Activated naive CD4-positive, alpha-beta T cell treated with anti-CD3 and anti-CD28 coated beads, Interleukin-2, amount 50 U/mL, for 72 hours (primary cell): ENCODE measurements around the gene BASP1. TPM values are rescaled to one million over a fixed set of nuclear protein-coding genes. Genes with fewer than 3 reads are reported as not detected.
"Not testable (repeated sequence)": the region's sequence is repeated elsewhere in the genome, so short reads cannot be mapped to it uniquely, and the experiment has no call there.

ENCODE experiments used
- ATAC-seq, 2 donors: fragments of 150-1000 bp; cut with Tn5 transposase; 2 replicates each; pipeline ENCODE4 v1.10.0; 2021; ENCODE audit warnings: mild to moderate bottlenecking in 2 of 2, moderate library complexity in 2 of 2
- DNase-seq, 2 donors: peaks; one replicate each; pipeline ENCODE4 v3.0.0; 2021 to 2022; ENCODE audit warnings: low spot score in 2 of 2
- H3K27ac Mint-ChIP-seq, 2 donors: one replicate each; pipeline ENCODE4 v1.8.0; 2022; ENCODE audit warnings: mild to moderate bottlenecking in 2 of 2, mixed read lengths in 2 of 2
- H3K36me3 Mint-ChIP-seq, 2 donors: one replicate each; pipeline ENCODE4 v1.8.0; 2022; ENCODE audit warnings: mixed read lengths in 2 of 2
- H3K9me3 Mint-ChIP-seq, 2 donors: one replicate each; pipeline ENCODE4 v1.8.0; 2022; ENCODE audit warnings: mixed read lengths in 2 of 2
- total RNA-seq, 2 donors: library from RNA; stranded (reverse); gene quantifications; one replicate each; pipeline ENCODE4 v1.2.3, GENCODE V29; 2022

Gene BASP1
- total RNA-seq, 2 donors from 2014 or later = 0.16 to 0.76 TPM

GRCh38 chr5:17287501-17288155, 70.2 kb downstream of the BASP1 start:
- ATAC-seq = no peak
- H3K27ac Mint-ChIP-seq = no peak overlapping the region
- H3K9me3 Mint-ChIP-seq = peaks cover 12 to 16% of the 10 kb centered on the region in 2 donors

GRCh38 chr5:17288570-17288969, 71.1 kb downstream of the BASP1 start:
- H3K36me3 Mint-ChIP-seq = peaks cover 7 to 15% of the 10 kb centered on the region in 2 donors
- peaks cover 12 to 16% of the 10 kb centered on the region in 2 donors for H3K9me3 Mint-ChIP-seq
- DNase-seq = no peak
- no peak overlapping the region for H3K27ac Mint-ChIP-seq
- no peak for ATAC-seq

More at GRCh38 chr5:17287501-17288155, 70.2 kb downstream of the BASP1 start:
- no peak for DNase-seq
- peaks cover 7 to 15% of the 10 kb centered on the region in 2 donors for H3K36me3 Mint-ChIP-seq

- no peak for DNase-seq
- peaks cover 12% of the 10 kb centered on the region in 2 donors for H3K9me3 Mint-ChIP-seq
- H3K27ac Mint-ChIP-seq = no peak overlapping the region
- ATAC-seq = no peak
- peaks cover 7 to 15% of the 10 kb centered on the region in 2 donors for H3K36me3 Mint-ChIP-seq
Observed at GRCh38 chr5:17289681-17290539, 72.5 kb downstream of the BASP1 start.

- ATAC-seq (no peak), DNase-seq (no peak)
- Mint-ChIP-seq H3K9me3 (peaks cover 12% of the 10 kb centered on the region in 2 donors), H3K36me3 (peaks cover 7 to 15% of the 10 kb centered on the region in 2 donors), H3K27ac (no peak overlapping the region)
Observed at GRCh38 chr5:17290540-17290974, 73.1 kb downstream of the BASP1 start.

GRCh38 chr5:17292434-17293015, 75.1 kb downstream of the BASP1 start:
- H3K9me3 Mint-ChIP-seq = peaks cover 9 to 12% of the 10 kb centered on the region in 2 donors
- no peak for DNase-seq
- ATAC-seq = no peak
- H3K36me3 Mint-ChIP-seq = peaks cover 7 to 12% of the 10 kb centered on the region in 2 donors
- no peak overlapping the region for H3K27ac Mint-ChIP-seq

- no peak overlapping the region for H3K27ac Mint-ChIP-seq
- ATAC-seq (no peak), DNase-seq (no peak)
- H3K36me3 Mint-ChIP-seq = no peaks in the 10 kb centered on the region
- H3K9me3 Mint-ChIP-seq = peaks cover 0 to 10% of the 10 kb centered on the region in 2 donors
Observed at GRCh38 chr5:17294639-17295311, 77.3 kb downstream of the BASP1 start.

- ATAC-seq (no peak), DNase-seq (no peak)
- H3K36me3 Mint-ChIP-seq = no peaks in the 10 kb centered on the region
- H3K9me3 Mint-ChIP-seq = peaks cover 0 to 7% of the 10 kb centered on the region in 2 donors
- H3K27ac Mint-ChIP-seq = no peak overlapping the region
Observed at GRCh38 chr5:17295671-17296070, 78.2 kb downstream of the BASP1 start.

GRCh38 chr5:17302106-17302505, 84.7 kb downstream of the BASP1 start:
- ATAC-seq = no peak
- Mint-ChIP-seq H3K9me3 (peaks cover 0 to 7% of the 10 kb centered on the region in 2 donors), H3K27ac (no peak overlapping the region), H3K36me3 (no peaks in the 10 kb centered on the region)
- DNase-seq = no peak

GRCh38 chr5:17302604-17303003, 85.2 kb downstream of the BASP1 start:
- peaks cover 0 to 7% of the 10 kb centered on the region in 2 donors for H3K9me3 Mint-ChIP-seq
- no peak for ATAC-seq
- H3K36me3 Mint-ChIP-seq = peaks cover 0 to 4% of the 10 kb centered on the region in 2 donors
- no peak overlapping the region for H3K27ac Mint-ChIP-seq
- DNase-seq = no peak

- no peaks in the 10 kb centered on the region for H3K9me3 Mint-ChIP-seq
- peaks cover 0 to 6% of the 10 kb centered on the region in 2 donors for H3K36me3 Mint-ChIP-seq
- ATAC-seq (no peak), DNase-seq (no peak)
- H3K27ac Mint-ChIP-seq = no peak overlapping the region
Observed at GRCh38 chr5:17304282-17304681, 86.9 kb downstream of the BASP1 start.

GRCh38 chr5:17305017-17305416, 87.6 kb downstream of the BASP1 start:
- no peak for DNase-seq
- no peak overlapping the region for H3K27ac Mint-ChIP-seq
- peaks cover 0 to 6% of the 10 kb centered on the region in 2 donors for H3K36me3 Mint-ChIP-seq
- H3K9me3 Mint-ChIP-seq = no peaks in the 10 kb centered on the region
- no peak for ATAC-seq

GRCh38 chr5:17305964-17306725, 88.7 kb downstream of the BASP1 start:
- ATAC-seq = no peak
- Mint-ChIP-seq H3K27ac (no peak overlapping the region), H3K9me3 (no peaks in the 10 kb centered on the region), H3K36me3 (peaks cover 0 to 6% of the 10 kb centered on the region in 2 donors)
- no peak for DNase-seq

- no peak for DNase-seq
- peaks cover 0 to 6% of the 10 kb centered on the region in 2 donors for H3K36me3 Mint-ChIP-seq
- no peaks in the 10 kb centered on the region for H3K9me3 Mint-ChIP-seq
- ATAC-seq = no peak
- H3K27ac Mint-ChIP-seq = no peak overlapping the region
Observed at GRCh38 chr5:17306726-17307091, 89.3 kb downstream of the BASP1 start.

GRCh38 chr5:17307440-17307839, 90.0 kb downstream of the BASP1 start:
- not testable (repeated sequence) for H3K36me3 Mint-ChIP-seq, H3K9me3 Mint-ChIP-seq, H3K27ac Mint-ChIP-seq, DNase-seq, ATAC-seq

GRCh38 chr5:17308326-17309065, 91.1 kb downstream of the BASP1 start:
- DNase-seq = no peak
- Mint-ChIP-seq H3K36me3 (peaks cover 0 to 6% of the 10 kb centered on the region in 2 donors), H3K27ac (no peak overlapping the region), H3K9me3 (no peaks in the 10 kb centered on the region)
- no peak for ATAC-seq
